H54 (cell line): Measurements from ENCODE around the gene ZEB1.
"Not testable (repeated sequence)": the region's sequence is repeated elsewhere in the genome, so short reads cannot be mapped to it uniquely, and the experiment has no call there.

Experiments used
- DNase-seq: peaks from one replicate; pipeline ENCODE4 v3.0.0; 2011; ENCODE audit warnings: low spot score, mixed read lengths; ENCODE audit not compliant: insufficient read length
- FAIRE-seq: peaks from 3 replicates; lab custom pipeline; 2011; peaks lifted over from hg19 to GRCh38; lab: Jason Lieb, UNC
- POLR2A ChIP-seq: IDR thresholded peaks from 2 replicates; pipeline ENCODE4 v1.6.1; 2011; ENCODE audit warnings: low read depth, mild to moderate bottlenecking, low read length

Gene ZEB1

GRCh38 chr10:31536302-31536701 lies 217.3 kb downstream of the ZEB1 start:
- no peak for TF ChIP-seq POLR2A
- no peak for DNase-seq
- no peak for FAIRE-seq

- FAIRE-seq (no peak), DNase-seq (no peak)
- no peak for TF ChIP-seq POLR2A
These were observed 230.9 kb downstream of the ZEB1 start for GRCh38 chr10:31549896-31550295.

- FAIRE-seq (peak; percentile 86), DNase-seq (peak; percentile 11)
- TF ChIP-seq POLR2A: no peak
These were observed 235.5 kb downstream of the ZEB1 start for GRCh38 chr10:31554556-31554955.

GRCh38 chr10:31557854-31558253 lies 238.8 kb downstream of the ZEB1 start:
- FAIRE-seq (no peak), DNase-seq (no peak)
- TF ChIP-seq POLR2A: no peak

GRCh38 chr10:31568252-31568861 lies 249.3 kb downstream of the ZEB1 start:
- FAIRE-seq: peak; percentile 65

GRCh38 chr10:31574577-31574976 lies 255.6 kb downstream of the ZEB1 start:
- FAIRE-seq: no peak
- no peak for DNase-seq
- TF ChIP-seq POLR2A: no peak

More at GRCh38 chr10:31568252-31568861, 249.3 kb downstream of the ZEB1 start:
- DNase-seq: not testable (repeated sequence)

GRCh38 chr10:31578181-31578852 lies 259.3 kb downstream of the ZEB1 start:
- DNase-seq: no peak
- FAIRE-seq: no peak
- no peak for TF ChIP-seq POLR2A

GRCh38 chr10:31578951-31579350 lies 259.9 kb downstream of the ZEB1 start:
- TF ChIP-seq POLR2A: no peak
- no peak for FAIRE-seq
- no peak for DNase-seq
